C4-2B (cell line): ENCODE data around the gene TUBG2.

Source experiments
- ZFX ChIP-seq: fragments of 450-650 bp; IDR thresholded peaks from 2 replicates; pipeline ENCODE4 v1.6.1; 2017
- TF ChIP-seq, protein P1 (sequence below): fragments of 450-650 bp; conservative IDR thresholded peaks from 2 replicates; pipeline ENCODE4 v1.5.1; 2017; ENCODE audit warnings: mild to moderate bottlenecking

DNA sequence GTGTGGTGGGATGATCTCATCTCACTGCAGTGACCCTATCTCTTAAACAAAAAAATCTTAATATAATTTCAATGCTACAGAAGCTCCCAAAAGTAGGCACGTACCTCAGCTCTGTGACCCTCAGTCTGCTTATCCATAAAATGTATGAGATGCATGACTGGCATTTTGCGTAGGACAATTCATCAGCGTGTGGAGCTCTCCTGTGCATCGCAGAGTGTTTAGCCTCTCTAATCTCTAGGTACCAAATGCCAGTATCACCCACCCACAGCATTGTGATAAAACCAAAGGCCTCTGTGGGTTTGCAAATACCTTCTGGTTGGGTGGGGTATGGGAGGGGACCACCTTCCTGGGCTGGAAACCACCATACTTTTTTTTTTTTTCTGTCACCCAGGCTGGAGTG lies 19.0 kb upstream of the TUBG2 start:
- TF ChIP-seq, protein P1, sequence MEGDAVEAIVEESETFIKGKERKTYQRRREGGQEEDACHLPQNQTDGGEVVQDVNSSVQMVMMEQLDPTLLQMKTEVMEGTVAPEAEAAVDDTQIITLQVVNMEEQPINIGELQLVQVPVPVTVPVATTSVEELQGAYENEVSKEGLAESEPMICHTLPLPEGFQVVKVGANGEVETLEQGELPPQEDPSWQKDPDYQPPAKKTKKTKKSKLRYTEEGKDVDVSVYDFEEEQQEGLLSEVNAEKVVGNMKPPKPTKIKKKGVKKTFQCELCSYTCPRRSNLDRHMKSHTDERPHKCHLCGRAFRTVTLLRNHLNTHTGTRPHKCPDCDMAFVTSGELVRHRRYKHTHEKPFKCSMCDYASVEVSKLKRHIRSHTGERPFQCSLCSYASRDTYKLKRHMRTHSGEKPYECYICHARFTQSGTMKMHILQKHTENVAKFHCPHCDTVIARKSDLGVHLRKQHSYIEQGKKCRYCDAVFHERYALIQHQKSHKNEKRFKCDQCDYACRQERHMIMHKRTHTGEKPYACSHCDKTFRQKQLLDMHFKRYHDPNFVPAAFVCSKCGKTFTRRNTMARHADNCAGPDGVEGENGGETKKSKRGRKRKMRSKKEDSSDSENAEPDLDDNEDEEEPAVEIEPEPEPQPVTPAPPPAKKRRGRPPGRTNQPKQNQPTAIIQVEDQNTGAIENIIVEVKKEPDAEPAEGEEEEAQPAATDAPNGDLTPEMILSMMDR, result no peak
- no peak for TF ChIP-seq ZFX
